HCT116 (cell line): ENCODE results near the gene LFNG.

Experiments
- CEBPB ChIP-seq: IDR thresholded peaks from 2 replicates; pipeline ENCODE4 v1.6.1; 2012; ENCODE audit warnings: low read depth
- ELF1 ChIP-seq: IDR thresholded peaks from 2 replicates; pipeline ENCODE4 v1.6.1; 2012; ENCODE audit warnings: low read depth, borderline replicate concordance
- EZH2 ChIP-seq: fragments of 200-600 bp; sonication (generic); IDR thresholded peaks from 2 replicates; pipeline ENCODE4 v1.6.1; 2017; ENCODE audit warnings: antibody characterized with exemption, mixed run types
- JUND ChIP-seq: IDR thresholded peaks from 2 replicates; pipeline ENCODE4 v1.6.1; 2012
- POLR2A ChIP-seq: IDR thresholded peaks from 2 replicates; pipeline ENCODE4 v1.7.0; 2011; ENCODE audit warnings: borderline replicate concordance; ENCODE audit not compliant: insufficient read depth, insufficient read length; ENCODE audit errors: extremely low read depth
- POLR2AphosphoS5 ChIP-seq: IDR thresholded peaks from 2 replicates; pipeline ENCODE4 v1.6.1; 2011; ENCODE audit warnings: mild to moderate bottlenecking, low read depth, low read length, moderate library complexity
- YY1 ChIP-seq: IDR thresholded peaks from 2 replicates; pipeline ENCODE4 v1.6.1; 2011; ENCODE audit warnings: low read length, low read depth, moderate library complexity, mild to moderate bottlenecking; ENCODE audit not compliant: insufficient replicate concordance; ENCODE audit errors: extremely low read depth
- TF ChIP-seq, protein P1 (sequence below), 3 experiments: fragments of 200-600 bp in 1 of 3; sonication (generic) in 1 of 3; IDR thresholded peaks in 2 of 3; conservative IDR thresholded peaks in 1 of 3; 2 replicates each; pipeline ENCODE4 v1.5.1; 2012 to 2017; ENCODE audit warnings: low read depth in 2 of 3, low read length in 2 of 3, antibody characterized with exemption in 1 of 3, borderline replicate concordance in 1 of 3, control low read depth in 1 of 3, mild to moderate bottlenecking in 1 of 3, mixed read lengths in 1 of 3, mixed run types in 1 of 3, moderate library complexity in 1 of 3; ENCODE audit not compliant: insufficient read depth in 1 of 3
- TF ChIP-seq, protein P2 (sequence below): IDR thresholded peaks from 2 replicates; pipeline ENCODE4 v1.6.1; 2012

DNA sequence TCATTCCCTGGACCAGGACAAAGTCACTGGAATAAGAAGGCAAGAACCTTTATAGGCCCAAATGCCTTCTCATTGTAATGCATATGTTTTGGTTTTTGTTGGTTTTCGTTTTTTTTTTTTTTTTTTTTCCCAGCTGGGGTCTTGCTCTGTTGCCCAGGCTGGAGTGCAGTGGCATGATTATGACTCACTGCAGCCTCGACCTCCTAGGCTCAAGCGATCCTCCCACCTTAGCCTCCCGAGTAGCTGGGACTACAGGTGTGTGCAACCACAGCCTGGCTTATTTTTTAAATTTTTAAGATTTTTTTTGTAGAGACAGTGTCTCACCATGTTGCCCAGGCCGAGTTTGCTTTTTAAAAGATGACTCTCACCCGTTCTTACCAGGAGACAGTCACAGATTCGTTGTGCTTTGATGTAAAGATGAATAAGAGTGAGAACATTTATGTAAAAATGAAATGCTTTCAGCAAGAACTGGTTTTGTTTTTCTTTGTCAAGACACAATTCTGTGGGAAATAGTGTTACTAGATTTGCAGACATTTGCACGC, 46.8 kb downstream of the LFNG start:
- TF ChIP-seq, protein P1, sequence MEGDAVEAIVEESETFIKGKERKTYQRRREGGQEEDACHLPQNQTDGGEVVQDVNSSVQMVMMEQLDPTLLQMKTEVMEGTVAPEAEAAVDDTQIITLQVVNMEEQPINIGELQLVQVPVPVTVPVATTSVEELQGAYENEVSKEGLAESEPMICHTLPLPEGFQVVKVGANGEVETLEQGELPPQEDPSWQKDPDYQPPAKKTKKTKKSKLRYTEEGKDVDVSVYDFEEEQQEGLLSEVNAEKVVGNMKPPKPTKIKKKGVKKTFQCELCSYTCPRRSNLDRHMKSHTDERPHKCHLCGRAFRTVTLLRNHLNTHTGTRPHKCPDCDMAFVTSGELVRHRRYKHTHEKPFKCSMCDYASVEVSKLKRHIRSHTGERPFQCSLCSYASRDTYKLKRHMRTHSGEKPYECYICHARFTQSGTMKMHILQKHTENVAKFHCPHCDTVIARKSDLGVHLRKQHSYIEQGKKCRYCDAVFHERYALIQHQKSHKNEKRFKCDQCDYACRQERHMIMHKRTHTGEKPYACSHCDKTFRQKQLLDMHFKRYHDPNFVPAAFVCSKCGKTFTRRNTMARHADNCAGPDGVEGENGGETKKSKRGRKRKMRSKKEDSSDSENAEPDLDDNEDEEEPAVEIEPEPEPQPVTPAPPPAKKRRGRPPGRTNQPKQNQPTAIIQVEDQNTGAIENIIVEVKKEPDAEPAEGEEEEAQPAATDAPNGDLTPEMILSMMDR (IDR thresholded peaks at IDR 0.05 in 2 of 3, conservative IDR thresholded peaks at IDR 0.05 in 1 of 3; ENCODE audit: borderline replicate concordance in 1 of 3, insufficient read depth in 1 of 3, low read depth in 2 of 3, low read length in 2 of 3) = no peak
- no peak for TF ChIP-seq EZH2
- TF ChIP-seq POLR2A = no peak
- TF ChIP-seq, protein P2, sequence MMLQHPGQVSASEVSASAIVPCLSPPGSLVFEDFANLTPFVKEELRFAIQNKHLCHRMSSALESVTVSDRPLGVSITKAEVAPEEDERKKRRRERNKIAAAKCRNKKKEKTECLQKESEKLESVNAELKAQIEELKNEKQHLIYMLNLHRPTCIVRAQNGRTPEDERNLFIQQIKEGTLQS = no peak
- no peak for TF ChIP-seq YY1
- TF ChIP-seq POLR2AphosphoS5 = no peak
- no peak for TF ChIP-seq ELF1
- TF ChIP-seq CEBPB = no peak
- TF ChIP-seq JUND = no peak
